GM12865 (cell line): ENCODE data around the gene SPSB4.

Source experiments
- DNase-seq: peaks from one replicate; pipeline ENCODE4 v3.0.0; 2010; ENCODE audit warnings: low read depth
- H3K4me3 ChIP-seq: 2 replicates; pipeline ENCODE4 v1.5.1; 2011; ENCODE audit warnings: mild to moderate bottlenecking, low read depth, low read length, control low read depth
- CTCF ChIP-seq: IDR thresholded peaks from 2 replicates; pipeline ENCODE4 v1.5.1; 2011; ENCODE audit warnings: low read length, control low read depth, low read depth, inconsistent platforms; ENCODE audit not compliant: insufficient read depth; ENCODE audit errors: missing control alignments

Gene SPSB4

DNA sequence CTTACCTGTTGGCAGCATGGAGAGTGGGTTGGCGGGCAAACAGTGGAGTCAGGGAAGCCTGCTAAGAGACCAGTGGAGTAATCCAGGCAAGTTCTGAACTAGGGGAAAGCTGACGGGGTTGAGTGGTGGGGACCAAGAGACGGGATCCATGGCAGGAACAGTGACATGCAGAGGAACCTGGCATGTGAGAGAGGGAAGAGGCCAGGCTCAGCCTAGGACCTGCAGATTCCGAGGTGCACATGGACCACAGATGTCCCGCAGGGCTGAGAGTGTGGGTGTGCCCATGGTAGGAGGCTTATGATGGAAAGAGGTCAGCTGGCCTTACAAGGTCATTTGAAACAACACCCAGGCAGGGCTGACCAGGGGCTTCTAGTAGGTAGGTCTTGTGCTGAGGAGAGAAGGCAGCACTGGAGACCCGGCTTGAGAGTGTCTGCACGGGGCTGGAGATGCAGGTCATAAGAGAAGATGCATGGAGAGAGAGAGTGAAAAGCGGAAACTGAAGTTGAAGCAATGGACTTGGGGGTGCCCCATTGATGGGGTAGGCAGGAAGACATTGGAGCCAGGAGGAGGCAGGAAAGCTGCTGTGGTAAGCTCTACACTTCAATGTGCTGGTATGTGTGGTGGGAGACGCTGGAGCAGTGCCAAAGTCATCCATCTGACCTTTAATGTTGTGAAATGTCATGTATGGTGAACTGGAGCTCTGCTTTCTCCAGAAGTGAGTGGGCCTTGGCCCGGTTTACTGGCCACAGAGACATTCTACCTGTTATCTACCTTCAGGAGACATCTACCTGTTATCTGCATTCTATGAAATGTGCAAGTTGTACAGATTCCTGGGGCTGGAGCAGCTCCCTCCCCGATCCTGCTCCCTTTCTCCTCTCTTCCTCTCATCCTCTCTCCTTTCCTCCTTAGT, 4.6 kb downstream of the SPSB4 start:
- no peak for DNase-seq
- H3K4me3 ChIP-seq: no peak overlapping the region
- TF ChIP-seq CTCF: no peak

- H3K4me3 ChIP-seq: no peak overlapping the region
- TF ChIP-seq CTCF: no peak
- DNase-seq: no peak
Measured at GRCh38 chr3:141056751-141057171, 5.6 kb downstream of the SPSB4 start.

- H3K4me3 ChIP-seq: no peak overlapping the region
- no peak for TF ChIP-seq CTCF
- no peak for DNase-seq
Measured at GRCh38 chr3:141057436-141057835, 6.3 kb downstream of the SPSB4 start.

DNA sequence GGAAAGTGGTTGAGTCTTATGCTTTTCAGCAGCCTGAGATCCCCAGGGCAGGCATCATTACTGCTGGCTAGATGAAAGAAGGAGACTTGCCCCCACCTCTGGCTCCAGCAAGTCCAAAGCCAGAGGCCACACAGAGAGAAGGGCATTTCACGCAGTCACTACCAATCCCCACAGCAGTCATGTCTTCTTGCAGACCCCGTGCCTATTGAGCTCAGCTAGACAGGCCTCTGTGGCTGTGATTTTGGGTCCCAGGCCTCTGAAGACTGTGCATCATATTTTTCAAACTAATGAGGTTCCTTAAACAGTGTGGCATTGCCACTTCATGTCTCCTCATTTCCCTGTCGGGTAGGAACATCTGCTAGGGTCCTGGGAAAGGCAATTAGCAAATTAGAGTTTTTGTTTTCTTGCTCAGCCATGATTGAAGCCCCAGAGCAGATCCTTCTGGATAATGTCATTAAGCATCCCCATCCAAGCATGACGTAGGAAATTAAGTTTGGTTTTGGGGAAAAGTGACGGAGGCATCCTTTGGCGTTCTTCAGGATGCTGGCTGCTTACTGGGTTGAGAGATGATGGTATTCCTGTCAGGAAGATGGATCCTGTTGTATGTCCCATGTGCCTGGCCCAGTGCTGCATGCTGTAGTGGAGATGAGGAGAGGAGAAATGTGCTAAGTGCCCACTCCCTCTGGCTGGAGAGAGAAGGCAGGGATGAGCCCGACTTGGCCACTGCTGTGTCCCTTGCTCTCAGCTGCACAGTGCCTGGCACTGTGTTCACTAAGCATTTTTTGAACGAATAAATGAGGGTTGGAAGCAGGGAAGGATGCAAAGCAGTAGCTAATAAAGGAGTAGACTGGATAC, 7.0 kb downstream of the SPSB4 start:
- DNase-seq: no peak
- no peak for TF ChIP-seq CTCF

DNA sequence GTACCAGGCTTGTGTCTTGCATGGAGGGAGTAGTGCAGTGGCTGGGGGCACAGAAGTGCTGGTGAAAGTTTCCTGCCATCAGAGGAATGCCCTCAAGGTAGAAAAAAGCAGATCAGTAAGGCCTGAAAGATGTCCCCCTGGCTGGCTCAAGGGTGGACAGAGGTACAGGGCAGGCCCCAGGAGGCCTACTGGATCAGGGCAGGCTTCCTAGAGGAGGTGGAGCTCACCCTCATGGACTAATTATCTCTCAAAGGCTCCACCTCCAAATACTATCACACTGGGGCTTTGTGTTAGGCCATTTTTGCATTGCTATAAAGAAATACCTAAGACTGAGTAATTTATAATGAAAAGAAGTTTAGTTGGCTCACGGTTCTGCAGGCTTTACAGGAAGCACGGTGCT, 7.8 kb downstream of the SPSB4 start:
- H3K4me3 ChIP-seq: no peak overlapping the region
- no peak for TF ChIP-seq CTCF
- no peak for DNase-seq

More for the DNA sequence above, 7.0 kb downstream of the SPSB4 start:
- H3K4me3 ChIP-seq: no peak overlapping the region

GRCh38 chr3:141059816-141060215, 8.7 kb downstream of the SPSB4 start:
- no peak for TF ChIP-seq CTCF
- no peak overlapping the region for H3K4me3 ChIP-seq
- no peak for DNase-seq
